ES-I3 (cell line): ENCODE results near the gene EGLN1.
"Not testable (repeated sequence)": the region's sequence is repeated elsewhere in the genome, so short reads cannot be mapped to it uniquely, and the experiment has no call there.

Experiments used
- H3K36me3 ChIP-seq: 2 replicates; pipeline ENCODE4 v1.6.1; 2013; ENCODE audit warnings: mild to moderate bottlenecking, low read length, control low read depth, moderate library complexity; ENCODE audit not compliant: insufficient read depth
- H3K4me1 ChIP-seq: 2 replicates; pipeline ENCODE4 v1.6.1; 2013; ENCODE audit warnings: mild to moderate bottlenecking, control low read depth, low read length; ENCODE audit not compliant: insufficient read depth
- H3K9ac ChIP-seq: 2 replicates; pipeline ENCODE4 v1.6.1; 2013; ENCODE audit warnings: low read depth, mild to moderate bottlenecking, low read length, moderate library complexity
- H3K9me3 ChIP-seq: 2 replicates; pipeline ENCODE4 v1.6.1; 2013; ENCODE audit warnings: mild to moderate bottlenecking, low read length, moderate library complexity; ENCODE audit not compliant: control insufficient read depth, insufficient read depth

EGLN1 gene

GRCh38 chr1:231421971-231422797 lies at the start of gene EGLN1:
TSS of gene EGLN1 (minus strand) at chr1:231422287. CDS start at chr1:231421888, 399 bp downstream.
- H3K9ac ChIP-seq, result peak within 1 kb of the TSS; percentile 71
- H3K4me1 ChIP-seq, result peaks cover 4% of the 10 kb centered on the region; the same call in 1 of the 2 replicates
- H3K36me3 ChIP-seq, result no peaks in the 10 kb centered on the region
- H3K9me3 ChIP-seq, result no peaks in the 10 kb centered on the region

GRCh38 chr1:231471500-231471899 lies 49.4 kb upstream of the EGLN1 start:
- not testable (repeated sequence) for H3K9ac ChIP-seq, H3K9me3 ChIP-seq, H3K36me3 ChIP-seq, H3K4me1 ChIP-seq

- H3K9me3 ChIP-seq, H3K4me1 ChIP-seq, H3K36me3 ChIP-seq, H3K9ac ChIP-seq: not testable (repeated sequence)
Observed at GRCh38 chr1:231471027-231471426, 48.9 kb upstream of the EGLN1 start.

GRCh38 chr1:231467986-231468385 lies 45.9 kb upstream of the EGLN1 start:
- Histone ChIP-seq H3K36me3 (no peaks in the 10 kb centered on the region), H3K9me3 (no peaks in the 10 kb centered on the region), H3K9ac (no peak overlapping the region), H3K4me1 (no peaks in the 10 kb centered on the region)

GRCh38 chr1:231465051-231465450 lies 43.0 kb upstream of the EGLN1 start:
- Histone ChIP-seq H3K36me3 (no peaks in the 10 kb centered on the region), H3K9me3 (no peaks in the 10 kb centered on the region), H3K9ac (no peak overlapping the region), H3K4me1 (no peaks in the 10 kb centered on the region)

- no peak overlapping the region for H3K9ac ChIP-seq
- no peaks in the 10 kb centered on the region for H3K36me3 ChIP-seq
- H3K4me1 ChIP-seq, result no peaks in the 10 kb centered on the region
- no peaks in the 10 kb centered on the region for H3K9me3 ChIP-seq
Observed at GRCh38 chr1:231463541-231463940, 41.5 kb upstream of the EGLN1 start.

GRCh38 chr1:231460614-231461013 lies 38.5 kb upstream of the EGLN1 start:
- Histone ChIP-seq H3K36me3 (no peaks in the 10 kb centered on the region), H3K9ac (no peak overlapping the region), H3K4me1 (no peaks in the 10 kb centered on the region), H3K9me3 (no peaks in the 10 kb centered on the region; the same call in 1 of the 2 replicates)

- not testable (repeated sequence) for H3K36me3 ChIP-seq, H3K9me3 ChIP-seq, H3K9ac ChIP-seq, H3K4me1 ChIP-seq
Observed at GRCh38 chr1:231459438-231459837, 37.4 kb upstream of the EGLN1 start.

- H3K4me1 ChIP-seq, H3K9me3 ChIP-seq, H3K9ac ChIP-seq: not testable (repeated sequence)
Observed at GRCh38 chr1:231457956-231458355, 35.9 kb upstream of the EGLN1 start.

GRCh38 chr1:231454133-231454532 lies 32.0 kb upstream of the EGLN1 start:
- not testable (repeated sequence) for H3K9ac ChIP-seq, H3K36me3 ChIP-seq, H3K4me1 ChIP-seq, H3K9me3 ChIP-seq

More at GRCh38 chr1:231457956-231458355, 35.9 kb upstream of the EGLN1 start:
- H3K36me3 ChIP-seq, result not testable (repeated sequence)

GRCh38 chr1:231446138-231446537 lies 24.1 kb upstream of the EGLN1 start:
- peaks cover 3% of the 10 kb centered on the region; the same call in 1 of the 2 replicates for H3K9me3 ChIP-seq
- no peaks in the 10 kb centered on the region for H3K36me3 ChIP-seq
- H3K9ac ChIP-seq, result no peak overlapping the region
- no peaks in the 10 kb centered on the region for H3K4me1 ChIP-seq

GRCh38 chr1:231444059-231444458 lies 22.0 kb upstream of the EGLN1 start:
- no peaks in the 10 kb centered on the region for H3K36me3 ChIP-seq
- H3K9me3 ChIP-seq, result peaks cover 3% of the 10 kb centered on the region; the same call in 1 of the 2 replicates
- no peaks in the 10 kb centered on the region for H3K4me1 ChIP-seq
- H3K9ac ChIP-seq, result no peak overlapping the region

GRCh38 chr1:231443363-231443762 lies 21.3 kb upstream of the EGLN1 start:
- Histone ChIP-seq H3K9me3 (peaks cover 3% of the 10 kb centered on the region; the same call in 1 of the 2 replicates), H3K9ac (no peak overlapping the region), H3K36me3 (no peaks in the 10 kb centered on the region), H3K4me1 (no peaks in the 10 kb centered on the region)

- H3K9me3 ChIP-seq, result peaks cover 3% of the 10 kb centered on the region; the same call in 1 of the 2 replicates
- no peak overlapping the region for H3K9ac ChIP-seq
- no peaks in the 10 kb centered on the region for H3K4me1 ChIP-seq
- H3K36me3 ChIP-seq, result no peaks in the 10 kb centered on the region
Observed at GRCh38 chr1:231442735-231443134, 20.6 kb upstream of the EGLN1 start.

GRCh38 chr1:231432996-231433395 lies 10.9 kb upstream of the EGLN1 start:
- no peaks in the 10 kb centered on the region for H3K36me3 ChIP-seq
- no peak overlapping the region for H3K9ac ChIP-seq
- H3K4me1 ChIP-seq, result peaks cover 4% of the 10 kb centered on the region; the same call in 1 of the 2 replicates
- H3K9me3 ChIP-seq, result no peaks in the 10 kb centered on the region
